GM19468 (cell line): ENCODE data around the gene SCARB1.
"Not testable (repeated sequence)": the region's sequence is repeated elsewhere in the genome, so short reads cannot be mapped to it uniquely, and the experiment has no call there.

Experiments used
- ATAC-seq: cut with Tn5 transposase; IDR thresholded peaks from one replicate; pipeline ENCODE4 v1.9.1; 2021; ENCODE audit warnings: mild to moderate bottlenecking, moderate library complexity, moderate number of reproducible peaks; ENCODE audit not compliant: unreplicated experiment; ENCODE audit errors: extremely low read depth

Gene SCARB1, protein sequence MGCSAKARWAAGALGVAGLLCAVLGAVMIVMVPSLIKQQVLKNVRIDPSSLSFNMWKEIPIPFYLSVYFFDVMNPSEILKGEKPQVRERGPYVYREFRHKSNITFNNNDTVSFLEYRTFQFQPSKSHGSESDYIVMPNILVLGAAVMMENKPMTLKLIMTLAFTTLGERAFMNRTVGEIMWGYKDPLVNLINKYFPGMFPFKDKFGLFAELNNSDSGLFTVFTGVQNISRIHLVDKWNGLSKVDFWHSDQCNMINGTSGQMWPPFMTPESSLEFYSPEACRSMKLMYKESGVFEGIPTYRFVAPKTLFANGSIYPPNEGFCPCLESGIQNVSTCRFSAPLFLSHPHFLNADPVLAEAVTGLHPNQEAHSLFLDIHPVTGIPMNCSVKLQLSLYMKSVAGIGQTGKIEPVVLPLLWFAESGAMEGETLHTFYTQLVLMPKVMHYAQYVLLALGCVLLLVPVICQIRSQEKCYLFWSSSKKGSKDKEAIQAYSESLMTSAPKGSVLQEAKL

DNA sequence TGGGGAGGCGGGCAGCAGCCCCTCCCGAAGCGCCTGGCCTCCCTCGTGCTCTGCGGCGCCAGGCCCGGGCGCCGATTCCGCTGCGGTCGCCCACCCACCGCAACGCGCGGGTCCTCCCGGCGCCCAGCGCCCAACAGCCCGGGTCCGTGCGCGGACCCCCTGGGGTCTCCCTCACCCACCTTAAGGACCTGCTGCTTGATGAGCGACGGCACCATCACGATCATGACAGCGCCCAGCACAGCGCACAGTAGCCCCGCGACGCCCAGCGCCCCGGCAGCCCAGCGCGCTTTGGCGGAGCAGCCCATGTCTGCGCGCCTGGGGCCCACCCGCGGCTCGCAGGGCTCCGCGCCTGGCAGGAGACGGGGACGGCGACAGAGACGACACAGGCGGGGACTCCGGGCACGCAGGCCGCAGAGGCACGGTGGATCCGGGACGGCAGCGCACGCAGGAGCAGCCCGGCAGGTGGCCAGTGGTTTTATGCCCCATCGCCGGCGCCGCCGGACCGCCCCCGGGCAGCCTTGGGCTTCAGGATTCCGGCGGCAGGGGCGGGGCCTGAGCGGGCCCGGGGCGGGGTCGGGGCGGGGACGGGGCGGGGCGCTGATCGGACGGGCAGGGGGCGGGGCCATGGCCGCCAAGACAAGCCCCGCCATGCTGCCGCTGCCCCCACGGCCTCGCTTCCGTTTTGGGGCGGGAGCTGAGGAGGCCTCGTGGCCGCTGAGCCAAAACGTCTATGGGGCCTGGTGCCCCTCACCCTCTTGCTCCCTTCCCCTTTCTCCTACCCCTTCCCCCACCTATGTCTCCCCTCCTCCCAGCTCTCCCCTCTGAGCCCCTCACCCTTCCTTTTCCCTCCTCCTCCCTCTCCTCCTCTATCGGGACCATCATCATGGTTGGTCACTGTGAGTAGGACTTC, at the start of gene SCARB1:
Gene SCARB1 (minus strand): TSS at position 449 of the 910 bp plus-strand sequence. CDS start 144 bp downstream, at position 305.
- ATAC-seq, result peak; percentile 70

DNA sequence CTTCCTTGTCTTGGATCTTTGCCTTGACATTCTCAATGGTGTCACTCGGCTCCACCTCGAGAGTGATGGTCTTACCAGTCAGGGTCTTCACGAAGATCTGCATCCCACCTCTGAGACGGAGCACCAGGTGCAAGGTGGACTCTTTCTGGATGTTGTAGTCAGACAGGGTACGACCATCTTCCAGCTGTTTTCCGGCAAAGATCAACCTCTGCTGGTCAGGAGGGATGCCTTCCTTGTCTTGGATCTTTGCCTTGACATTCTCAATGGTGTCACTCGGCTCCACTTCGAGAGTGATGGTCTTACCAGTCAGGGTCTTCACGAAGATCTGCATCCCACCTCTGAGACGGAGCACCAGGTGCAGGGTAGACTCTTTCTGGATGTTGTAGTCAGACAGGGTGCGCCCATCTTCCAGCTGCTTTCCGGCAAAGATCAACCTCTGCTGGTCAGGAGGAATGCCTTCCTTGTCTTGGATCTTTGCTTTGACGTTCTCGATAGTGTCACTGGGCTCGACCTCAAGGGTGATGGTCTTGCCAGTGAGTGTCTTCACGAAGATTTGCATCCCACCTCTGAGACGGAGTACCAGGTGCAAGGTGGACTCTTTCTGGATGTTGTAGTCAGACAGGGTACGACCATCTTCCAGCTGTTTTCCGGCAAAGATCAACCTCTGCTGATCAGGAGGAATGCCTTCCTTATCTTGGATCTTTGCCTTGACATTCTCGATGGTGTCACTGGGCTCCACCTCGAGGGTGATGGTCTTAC, 49.0 kb upstream of the SCARB1 start:
- not testable (repeated sequence) for ATAC-seq

DNA sequence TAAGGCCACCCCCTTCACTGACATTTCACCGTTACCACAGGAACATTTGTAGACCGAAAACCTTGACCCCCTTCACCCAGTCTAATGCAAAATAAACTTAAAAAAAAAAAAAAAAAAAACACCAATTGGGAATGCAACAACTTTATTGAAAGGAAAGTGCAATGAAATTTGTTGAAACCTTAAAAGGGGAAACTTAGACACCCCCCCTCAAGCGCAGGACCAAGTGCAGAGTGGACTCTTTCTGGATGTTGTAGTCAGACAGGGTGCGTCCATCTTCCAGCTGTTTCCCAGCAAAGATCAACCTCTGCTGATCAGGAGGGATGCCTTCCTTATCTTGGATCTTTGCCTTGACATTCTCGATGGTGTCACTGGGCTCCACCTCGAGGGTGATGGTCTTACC, 47.9 kb upstream of the SCARB1 start:
- not testable (repeated sequence) for ATAC-seq

GRCh38 chr12:124910561-124911478, 47.2 kb upstream of the SCARB1 start:
- ATAC-seq, result no peak

- ATAC-seq, result no peak
Observed at GRCh38 chr12:124909831-124910560, 46.3 kb upstream of the SCARB1 start.

DNA sequence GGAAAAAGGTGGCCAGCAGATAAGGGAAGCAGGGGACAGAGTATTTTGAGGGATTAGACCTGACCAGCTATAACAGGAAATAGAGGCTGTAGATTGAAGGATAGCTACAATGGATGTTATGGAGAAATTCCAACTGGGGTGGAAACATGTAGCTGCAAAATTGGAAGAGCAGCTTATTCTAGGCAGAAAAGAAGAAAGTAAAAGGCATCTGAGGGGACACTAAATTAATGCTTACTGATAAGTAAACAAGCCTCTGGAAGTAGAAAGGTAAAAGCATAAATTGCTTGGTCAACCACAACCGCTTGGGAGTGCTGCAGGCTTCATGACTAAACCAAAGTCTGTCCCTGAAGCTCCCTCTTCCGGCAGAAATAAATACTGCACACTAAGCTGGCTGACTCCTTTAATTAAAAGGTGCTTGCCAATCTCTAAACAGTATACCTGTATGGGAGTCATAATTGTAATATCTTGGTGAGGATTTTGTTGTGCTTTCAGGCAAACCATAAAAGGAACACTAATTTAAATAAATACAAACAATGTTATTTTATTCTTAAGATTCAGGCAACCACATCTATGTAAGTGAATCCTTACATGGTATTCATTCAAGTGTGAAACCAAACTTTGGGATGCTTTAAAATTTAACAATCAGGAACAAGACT, 43.1 kb upstream of the SCARB1 start:
- no peak for ATAC-seq

DNA sequence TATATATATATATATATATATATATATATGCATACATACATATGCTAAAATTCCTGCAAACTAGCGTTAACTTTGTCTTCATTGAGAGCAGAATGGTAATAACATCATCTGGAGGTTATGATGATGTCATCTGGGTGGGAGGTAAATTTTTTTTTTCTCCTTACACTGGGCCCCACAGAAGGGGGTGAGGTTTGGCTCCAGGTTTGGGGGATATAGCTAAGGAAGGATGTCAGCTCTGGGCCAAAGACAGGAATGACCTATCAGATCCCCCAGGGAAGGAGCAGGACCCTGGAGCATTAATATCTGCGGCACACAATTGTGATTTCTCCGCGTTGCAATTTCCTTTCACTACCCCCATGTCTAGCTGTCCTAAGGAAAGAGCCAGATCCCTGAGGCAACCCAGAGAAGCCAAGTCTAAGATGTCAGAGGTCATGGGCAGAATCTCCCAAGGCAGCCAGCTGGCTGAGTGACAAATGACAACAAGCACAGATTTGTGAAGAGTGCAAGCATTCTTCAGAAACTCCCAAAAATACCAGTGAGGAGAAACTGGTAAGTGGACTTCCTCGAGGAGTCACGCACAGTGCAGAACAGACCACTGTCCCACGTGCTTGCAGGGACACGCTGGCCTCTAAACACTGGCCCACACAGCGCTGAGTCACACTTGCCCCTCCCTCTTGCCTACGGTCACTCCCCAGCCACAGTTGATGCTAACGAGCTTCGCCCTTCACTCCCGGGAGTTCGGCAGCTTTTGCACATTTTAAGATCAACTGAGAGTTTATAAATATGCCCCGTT, 40.8 kb upstream of the SCARB1 start:
- no peak for ATAC-seq

- ATAC-seq, result no peak
Observed at GRCh38 chr12:124902916-124903315, 39.3 kb upstream of the SCARB1 start.

DNA sequence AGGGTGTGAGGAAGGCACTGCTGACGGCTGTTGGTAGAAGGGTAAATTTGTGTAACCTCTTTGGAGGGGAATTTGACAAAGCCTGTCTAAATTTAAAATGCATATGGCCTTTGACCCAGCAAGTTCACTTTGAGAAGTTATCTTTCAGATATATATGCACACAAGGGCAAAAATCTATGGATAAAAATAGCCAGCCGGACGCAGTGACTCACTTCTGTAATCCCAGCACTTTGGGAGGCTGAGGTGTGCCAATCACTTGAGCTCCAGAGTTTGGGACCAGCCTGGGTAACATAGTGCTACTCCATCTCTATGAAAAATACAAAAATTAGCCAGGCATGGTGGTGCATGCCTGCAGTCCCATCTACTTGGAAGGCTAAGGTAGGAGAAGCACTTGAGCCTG, 37.3 kb upstream of the SCARB1 start:
- no peak for ATAC-seq

DNA sequence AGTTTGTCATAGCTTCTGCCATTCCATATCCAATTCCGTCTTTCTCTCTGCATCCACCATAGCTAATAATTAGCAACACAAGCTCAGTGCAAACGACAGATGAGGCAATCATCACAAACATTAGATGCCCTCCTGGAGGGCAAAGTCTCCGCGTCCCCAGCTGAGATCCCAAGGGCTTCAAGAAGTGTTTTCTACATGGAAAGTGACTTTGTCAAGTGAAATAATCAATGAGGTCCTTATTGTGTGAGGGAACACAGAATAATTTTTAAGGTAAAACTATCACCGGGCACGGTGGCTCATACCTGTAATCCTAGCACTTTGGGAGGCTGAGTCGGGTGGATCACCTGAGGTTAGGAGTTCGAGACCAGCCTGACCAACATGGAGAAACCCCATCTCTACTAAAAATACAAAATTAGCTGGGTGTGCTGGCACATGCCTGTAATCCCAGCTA, 36.7 kb upstream of the SCARB1 start:
- not testable (repeated sequence) for ATAC-seq

GRCh38 chr12:124898923-124899294, 35.2 kb upstream of the SCARB1 start:
- ATAC-seq, result no peak

GRCh38 chr12:124898200-124898922, 34.7 kb upstream of the SCARB1 start:
- peak; percentile 37 for ATAC-seq

GRCh38 chr12:124896461-124896860, 32.8 kb upstream of the SCARB1 start:
- ATAC-seq, result no peak

- ATAC-seq, result peak; percentile 28
Observed at GRCh38 chr12:124893792-124894516, 30.3 kb upstream of the SCARB1 start.

DNA sequence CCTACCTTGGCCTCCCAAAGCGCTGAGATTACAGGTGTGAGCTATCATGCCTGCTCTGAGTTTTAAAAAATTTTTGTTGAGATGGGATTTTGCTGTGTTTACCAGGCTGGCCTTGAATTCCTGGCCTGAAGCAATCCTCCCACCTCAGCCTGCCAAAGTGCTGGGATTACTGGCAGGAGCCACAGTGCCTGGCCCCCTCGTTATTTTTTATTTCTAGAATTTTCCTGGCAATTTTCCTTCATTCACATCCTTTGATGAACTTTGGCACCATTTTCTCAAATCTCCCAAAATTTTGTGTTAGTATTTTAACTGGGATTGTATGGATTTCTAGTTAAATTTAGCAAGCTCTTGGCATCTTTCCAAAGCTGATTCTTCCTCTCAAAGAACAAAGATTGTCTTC, 24.6 kb upstream of the SCARB1 start:
- no peak for ATAC-seq

GRCh38 chr12:124887766-124888165, 24.1 kb upstream of the SCARB1 start:
- ATAC-seq, result not testable (repeated sequence)
